Activated B cell treated with CpG ODN at 0.5 μM for 24 hours (primary cell): Measurements from ENCODE around the gene EXOC7. TPM values are rescaled to one million over a fixed set of nuclear protein-coding genes. Genes with fewer than 3 reads are reported as not detected.

Source experiments
- ATAC-seq: fragments of 200-7000 bp; cut with Tn5 transposase; one replicate; pipeline ENCODE4 v1.10.0; 2021; ENCODE audit warnings: low read depth, mild to moderate bottlenecking, moderate library complexity
- CTCF ChIA-PET: fragments of 350-600 bp; sonication (Branson Sonifier 250); formaldehyde crosslinking; loops from one replicate; lab custom pipeline; 2021; ENCODE audit warnings: antibody characterized with exemption; lab: Charles Lee
- POLR2A ChIA-PET: fragments of 350-600 bp; sonication (Branson Sonifier 250); formaldehyde crosslinking; loops from one replicate; lab custom pipeline; 2021; ENCODE audit warnings: antibody characterized with exemption; lab: Charles Lee
- DNase-seq: peaks from one replicate; pipeline ENCODE4 v3.0.0; 2022
- H3K27ac Mint-ChIP-seq: one replicate; pipeline ENCODE4 v1.8.0; 2020; ENCODE audit warnings: mixed read lengths
- H3K27me3 Mint-ChIP-seq: one replicate; pipeline ENCODE4 v1.8.0; 2021; ENCODE audit warnings: mixed read lengths
- H3K36me3 Mint-ChIP-seq: one replicate; pipeline ENCODE4 v1.8.0; 2021; ENCODE audit warnings: low read depth, mixed read lengths
- H3K4me1 Mint-ChIP-seq: one replicate; pipeline ENCODE4 v1.8.0; 2021; ENCODE audit warnings: mixed read lengths
- H3K4me3 Mint-ChIP-seq: one replicate; pipeline ENCODE4 v1.8.0; 2020; ENCODE audit warnings: mild to moderate bottlenecking, mixed read lengths
- H3K9me3 Mint-ChIP-seq: one replicate; pipeline ENCODE4 v1.8.0; 2020; ENCODE audit warnings: mixed read lengths
- CTCF ChIP-seq: fragments of 200-600 bp; IDR thresholded peaks from one replicate; pipeline ENCODE4 v1.8.0; 2022; ENCODE audit warnings: antibody characterized with exemption, mild to moderate bottlenecking
- intact Hi-C: fragments of 100-400 bp; cut with micrococcal nuclease; formaldehyde crosslinking; loops from one replicate; pipeline ENCODE4 v1.15.1; 2024
- total RNA-seq: library from RNA; stranded (reverse); gene quantifications from 2 replicates; pipeline ENCODE4 v1.2.3, GENCODE V29; 2022

EXOC7 gene
- total RNA-seq, 1 donor from 2014 or later: 146 TPM

- no peak for TF ChIP-seq CTCF
- Mint-ChIP-seq H3K9me3 (no peaks in the 10 kb centered on the region), H3K4me1 (no peaks in the 10 kb centered on the region), H3K36me3 (no peaks in the 10 kb centered on the region), H3K4me3 (no peak overlapping the region), H3K27ac (no peak overlapping the region), H3K27me3 (peaks cover 9% of the 10 kb centered on the region)
- POLR2A ChIA-PET: interaction anchor here (13.5 kb wide), 1 partner anchor 137 kb away, joined by 257 read pairs; the partner anchor contains the start of gene UBALD2
- intact Hi-C loops: no loop called here
- DNase-seq (no peak), ATAC-seq (no peak)
- CTCF ChIA-PET: interaction anchor here (1.5 kb wide), 1 partner anchor 10 kb away, joined by 4 read pairs; no protein-coding TSS in a partner anchor
Observed at GRCh38 chr17:76131051-76131691, 27.6 kb upstream of the EXOC7 start.

GRCh38 chr17:76130473-76130872 is 26.9 kb upstream of the EXOC7 start:
- intact Hi-C loops: no loop called here
- TF ChIP-seq CTCF: no peak
- ATAC-seq: no peak
- peaks cover 9% of the 10 kb centered on the region for H3K27me3 Mint-ChIP-seq
- no peak for DNase-seq
- H3K36me3 Mint-ChIP-seq: no peaks in the 10 kb centered on the region
- H3K4me1 Mint-ChIP-seq: no peaks in the 10 kb centered on the region
- ChIA-PET POLR2A (interaction anchor here (13.5 kb wide), 1 partner anchor 137 kb away, joined by 257 read pairs; the partner anchor contains the start of gene UBALD2), CTCF (interaction anchor here (1.5 kb wide), 1 partner anchor 9 kb away, joined by 4 read pairs; no protein-coding TSS in a partner anchor)
- no peaks in the 10 kb centered on the region for H3K9me3 Mint-ChIP-seq
- H3K27ac Mint-ChIP-seq: no peak overlapping the region
- H3K4me3 Mint-ChIP-seq: no peak overlapping the region

GRCh38 chr17:76125922-76126321 is 22.3 kb upstream of the EXOC7 start:
- no peak for ATAC-seq
- no peak for DNase-seq
- ChIA-PET CTCF (interaction anchor here (0.7 to 11.2 kb wide), 4 partner anchors 22 to 259 kb away, joined by 3 to 228 read pairs (median 13); partner anchors contain the start of gene EXOC7), POLR2A (interaction anchor here (0.6 to 13.5 kb wide), 3 partner anchors 20 to 142 kb away, joined by 3 to 257 read pairs (median 3); partner anchors contain the start of gene UBALD2)
- peaks cover 14% of the 10 kb centered on the region for H3K4me1 Mint-ChIP-seq
- no peak for TF ChIP-seq CTCF
- no peaks in the 10 kb centered on the region for H3K27me3 Mint-ChIP-seq
- no peaks in the 10 kb centered on the region for H3K9me3 Mint-ChIP-seq
- no peak overlapping the region for H3K4me3 Mint-ChIP-seq
- intact Hi-C loops: no loop called here
- H3K36me3 Mint-ChIP-seq: no peaks in the 10 kb centered on the region
- H3K27ac Mint-ChIP-seq: no peak overlapping the region

- DNase-seq: no peak
- Mint-ChIP-seq H3K4me1 (peaks cover 17% of the 10 kb centered on the region), H3K36me3 (no peaks in the 10 kb centered on the region), H3K4me3 (no peak overlapping the region), H3K27me3 (no peaks in the 10 kb centered on the region), H3K27ac (no peak overlapping the region), H3K9me3 (no peaks in the 10 kb centered on the region)
- ChIA-PET CTCF (interaction anchor here (1.0 to 11.2 kb wide), 4 partner anchors 20 to 240 kb away, joined by 6 to 228 read pairs (median 14); no protein-coding TSS in a partner anchor), POLR2A (interaction anchor here (13.5 kb wide), 1 partner anchor 142 kb away, joined by 257 read pairs; the partner anchor contains the start of gene UBALD2)
- no peak for TF ChIP-seq CTCF
- ATAC-seq: no peak
- intact Hi-C loops: no loop called here
Observed at GRCh38 chr17:76125391-76125675, 21.7 kb upstream of the EXOC7 start.
